Ecto neural progenitor cell (in vitro differentiated cells): Measurements from ENCODE around the gene PHF12.
"Not testable (repeated sequence)": the region's sequence is repeated elsewhere in the genome, so short reads cannot be mapped to it uniquely, and the experiment has no call there.

Source experiments
- DNase-seq: peaks from one replicate; pipeline ENCODE4 v3.0.0-alpha.2; 2018; ENCODE audit warnings: low spot score

PHF12 gene

DNA sequence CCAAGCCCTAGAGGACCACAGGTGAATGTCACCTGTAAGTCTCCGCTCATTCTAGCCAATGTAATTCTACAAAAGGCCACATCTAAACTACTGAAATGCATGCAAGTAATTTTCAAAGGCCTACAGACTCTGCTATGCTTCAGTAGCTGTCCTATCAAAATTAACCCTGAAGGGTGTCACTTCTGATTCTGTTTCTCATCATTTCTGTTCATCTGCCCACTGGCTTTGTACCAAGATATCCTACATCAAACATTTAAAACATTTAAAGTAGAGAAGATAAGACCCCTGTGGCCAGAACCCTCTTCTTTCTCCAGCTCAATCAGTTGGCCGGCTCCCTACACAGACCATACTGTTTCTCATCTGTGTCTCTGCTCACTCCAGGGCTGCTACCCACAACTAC, 21.5 kb downstream of the PHF12 start:
- DNase-seq = no peak

DNA sequence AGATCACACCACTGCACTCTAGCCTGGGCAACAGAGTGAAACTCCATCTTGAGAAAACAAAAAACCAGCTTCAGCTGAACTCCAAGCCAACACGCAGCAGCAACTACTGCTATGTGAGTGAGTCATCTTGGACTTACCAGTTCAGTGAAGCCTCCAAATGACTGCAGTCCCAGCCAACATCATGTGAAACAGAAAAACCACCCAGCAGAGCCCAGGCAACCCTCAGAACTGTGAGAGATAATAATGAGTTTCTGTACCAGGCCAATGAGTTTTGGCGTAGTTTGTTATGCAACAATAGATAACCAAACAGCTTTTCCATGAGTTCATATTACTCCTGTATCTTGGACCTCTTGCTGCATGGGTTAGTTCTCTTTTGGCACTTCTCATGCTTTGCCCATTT, 23.3 kb downstream of the PHF12 start:
- no peak for DNase-seq

DNA sequence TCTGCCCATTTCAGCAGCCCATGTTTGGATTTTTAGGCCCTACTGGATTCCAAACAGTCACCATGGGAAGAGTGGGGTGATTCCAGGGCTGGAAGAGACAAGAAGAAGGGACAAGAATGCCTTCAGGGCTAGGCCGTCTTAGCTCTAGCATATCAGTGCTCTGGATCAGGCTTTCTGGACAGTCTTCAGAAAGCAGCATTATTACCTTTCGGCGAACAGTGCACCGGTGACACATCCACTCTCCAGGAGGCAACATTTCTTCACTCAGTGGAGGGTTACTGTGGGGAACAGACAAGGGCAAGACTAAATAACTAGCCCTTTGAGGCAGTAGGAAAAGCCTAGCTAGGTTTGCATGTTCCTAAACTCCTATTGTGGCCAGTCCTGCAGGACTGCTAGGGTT, 24.5 kb downstream of the PHF12 start:
- DNase-seq = no peak

DNA sequence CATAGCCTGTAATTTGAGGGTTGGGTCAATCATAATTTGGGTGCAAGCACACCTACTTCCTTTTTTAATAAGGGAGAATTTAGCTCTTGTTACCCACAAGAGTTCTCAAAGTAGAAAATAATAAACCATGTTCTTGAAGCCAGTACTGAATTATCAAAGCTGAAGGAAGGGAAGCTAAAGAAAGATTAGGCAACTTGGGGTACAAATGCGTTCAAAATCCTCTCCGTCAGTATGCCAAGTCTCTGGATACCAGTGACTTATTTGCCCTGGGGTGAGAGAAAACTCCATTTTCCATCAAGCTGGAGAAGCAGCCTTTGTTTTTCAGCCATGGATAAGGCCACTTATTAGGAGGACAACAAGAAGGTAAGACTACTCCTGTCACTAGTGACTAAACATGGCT, 25.0 kb downstream of the PHF12 start:
- no peak for DNase-seq

DNA sequence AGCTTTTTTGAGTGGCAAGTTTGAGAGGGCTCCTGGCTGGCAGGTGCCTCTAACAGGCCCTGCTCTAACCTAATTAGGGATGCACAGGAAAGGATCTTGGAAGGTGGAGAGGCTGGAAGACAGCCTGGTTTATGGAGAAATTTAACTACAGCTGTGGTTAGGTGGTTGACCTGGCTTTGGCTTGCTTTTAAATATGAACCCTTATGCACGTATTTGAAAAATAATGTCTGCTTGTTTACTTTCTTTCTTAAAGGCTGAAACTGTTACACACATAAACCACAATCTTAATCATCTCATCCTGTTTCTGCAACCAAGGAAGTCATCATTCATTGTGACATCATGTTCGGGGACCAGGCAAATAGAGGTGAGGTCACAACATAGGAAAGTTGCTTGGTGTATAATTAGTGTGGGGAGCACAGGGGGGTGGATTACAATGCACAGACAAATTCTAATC, 25.4 kb downstream of the PHF12 start:
- no peak for DNase-seq

DNA sequence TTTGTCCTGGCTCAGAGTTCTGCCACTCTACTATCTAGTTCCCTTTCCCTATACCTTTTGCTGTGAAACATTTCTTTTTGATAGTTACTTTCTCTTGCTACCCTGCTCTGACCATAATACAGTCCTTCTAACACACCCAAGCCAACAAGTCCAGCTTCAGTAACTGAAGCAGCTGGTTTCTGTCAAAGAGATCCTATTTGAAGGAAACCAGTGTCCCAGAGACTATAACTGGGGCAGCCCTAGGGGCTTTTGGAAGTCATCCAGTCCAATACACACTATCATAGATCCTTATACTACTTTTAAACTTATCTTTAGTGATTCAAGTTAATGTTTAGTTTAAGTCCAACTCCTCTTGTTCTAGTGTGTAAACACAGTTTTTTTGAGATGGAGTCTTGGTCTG, 31.1 kb downstream of the PHF12 start:
- DNase-seq = no peak

DNA sequence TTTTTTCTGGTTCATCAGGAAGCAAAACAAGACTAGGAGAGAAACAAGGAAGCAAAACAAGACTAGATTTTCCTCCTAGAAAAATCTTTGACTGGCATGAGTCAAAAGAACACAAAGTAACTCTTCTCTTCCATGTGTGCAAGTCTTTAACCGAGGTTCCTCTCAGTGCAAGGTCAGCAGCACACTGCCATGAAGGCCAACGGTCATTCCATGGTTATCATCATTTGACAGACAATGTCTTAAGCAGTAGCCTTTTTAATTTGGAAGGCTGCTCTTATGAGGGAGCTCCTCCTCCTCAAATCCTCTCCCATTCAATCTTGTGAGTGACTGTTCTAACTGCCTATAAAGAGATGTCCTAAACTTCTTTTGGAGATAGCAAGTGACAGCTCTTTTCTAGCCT, 33.0 kb downstream of the PHF12 start:
- no peak for DNase-seq

DNA sequence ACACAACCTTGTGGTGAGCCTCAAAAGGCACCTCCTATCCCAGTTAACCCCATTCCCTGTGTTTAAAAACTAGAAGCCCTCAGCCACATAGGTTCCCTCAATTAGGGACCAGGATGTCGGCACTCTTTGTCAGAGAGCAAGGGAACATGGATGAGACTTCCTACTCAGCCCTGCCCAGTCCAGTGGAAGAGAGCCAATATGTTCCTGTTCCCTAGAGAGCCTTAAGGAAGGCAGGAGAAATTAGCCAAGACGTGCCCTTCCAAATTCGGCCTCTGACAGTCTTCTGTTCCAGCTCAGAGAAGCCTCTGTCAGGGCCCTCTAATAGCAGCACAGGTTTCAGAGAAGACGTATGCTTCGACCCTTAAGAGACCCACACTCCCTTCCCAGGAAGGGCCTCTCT, 33.9 kb downstream of the PHF12 start:
- DNase-seq = no peak

DNA sequence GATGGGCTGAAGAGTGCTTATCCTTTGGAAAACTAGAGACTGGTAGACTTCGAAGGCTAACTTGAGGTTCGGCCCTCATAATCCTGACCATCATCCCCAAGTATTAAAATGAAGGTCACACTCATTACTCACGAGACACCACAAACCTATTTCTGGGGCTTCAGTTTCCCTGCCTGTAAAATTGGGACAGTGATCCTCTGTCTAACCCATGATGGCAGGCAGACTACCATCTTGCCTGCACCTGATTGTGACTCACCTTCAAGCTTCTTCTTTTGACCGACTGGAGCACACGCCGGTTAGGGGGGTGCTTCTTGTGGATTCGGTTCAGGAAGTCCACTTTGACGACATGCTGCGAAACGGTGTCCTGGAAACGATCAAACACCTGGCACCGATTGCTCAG, 34.3 kb downstream of the PHF12 start:
- DNase-seq = no peak

DNA sequence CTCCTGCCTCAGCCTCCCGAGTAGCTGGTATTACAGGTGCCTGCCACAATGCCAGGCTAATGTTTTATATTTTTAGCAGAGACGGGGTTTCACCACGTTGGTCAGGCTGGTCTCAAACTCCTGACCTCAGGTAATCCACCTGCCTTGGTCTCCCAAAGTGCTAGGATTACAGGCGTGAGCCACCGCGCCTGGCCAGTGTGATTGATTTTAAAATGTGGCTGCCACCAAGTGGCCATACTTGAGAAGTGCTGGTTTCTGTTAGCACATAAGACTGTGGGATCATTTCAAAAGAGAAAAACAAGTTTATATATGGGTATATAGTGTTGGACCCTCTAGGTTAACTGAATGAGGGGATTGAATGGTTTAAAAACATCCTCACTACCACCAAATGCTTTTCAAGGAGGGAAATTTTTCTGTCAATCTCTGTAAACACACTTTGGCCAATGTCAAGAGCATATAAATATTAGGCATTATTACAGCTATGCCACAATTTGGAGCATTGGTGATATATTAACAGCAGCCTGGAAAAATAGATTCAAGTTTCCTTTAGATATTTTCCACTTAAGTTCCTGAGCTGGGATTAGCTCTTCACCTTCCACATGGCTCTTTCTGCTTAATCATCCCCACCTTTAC, 34.9 kb downstream of the PHF12 start:
- no peak for DNase-seq

DNA sequence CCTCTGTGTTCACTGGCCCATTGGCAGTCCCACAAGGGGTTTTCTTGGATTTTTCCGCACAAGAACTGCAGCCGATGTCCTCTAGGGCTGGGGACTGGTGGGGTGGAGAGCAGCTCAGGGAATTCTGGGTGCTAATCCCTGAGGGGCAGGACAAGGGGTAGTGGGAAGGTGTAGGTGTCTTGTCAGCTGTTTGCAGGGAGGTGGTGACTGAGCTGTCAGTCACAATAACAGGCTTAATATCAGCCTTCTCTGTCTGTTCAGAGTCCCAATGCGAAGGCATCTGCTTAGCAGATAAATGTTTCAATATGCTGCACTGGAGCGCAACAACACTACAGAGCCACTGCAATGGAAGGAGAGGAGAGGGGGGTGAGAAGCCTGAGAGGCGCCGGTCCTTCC, 38.4 kb downstream of the PHF12 start:
- no peak for DNase-seq

DNA sequence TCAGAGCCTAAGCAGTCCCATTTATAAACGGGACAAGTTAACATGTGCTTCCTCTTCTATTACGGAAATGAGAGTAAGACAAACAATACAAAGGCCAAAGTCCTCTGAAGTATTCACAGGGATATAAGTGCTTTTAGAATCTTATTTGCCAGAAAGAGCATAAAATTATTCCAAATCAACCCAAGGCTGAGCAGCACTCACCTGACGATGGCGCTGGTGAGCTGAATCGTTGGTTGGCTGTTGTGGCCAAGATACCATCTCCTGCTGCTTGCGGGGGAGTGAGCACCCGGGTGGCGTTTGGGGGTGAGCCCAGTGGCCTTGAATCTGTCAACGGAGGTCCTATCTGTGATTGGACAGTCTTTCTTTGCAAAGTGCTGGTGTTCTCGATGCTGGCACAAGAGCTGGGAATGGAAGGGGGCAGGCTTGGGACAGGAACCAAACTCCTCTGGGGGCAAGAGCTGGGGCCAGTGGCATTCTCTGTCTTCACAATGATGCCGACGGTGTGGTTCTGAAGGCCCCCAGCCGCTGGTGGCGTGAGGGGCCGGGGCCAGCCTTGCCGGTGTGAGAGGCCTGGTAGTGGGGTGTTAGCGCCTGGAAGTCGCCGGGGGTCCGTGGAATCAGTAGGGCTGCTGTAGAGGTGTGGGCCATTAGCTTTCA, 38.9 kb downstream of the PHF12 start:
- no peak for DNase-seq

DNA sequence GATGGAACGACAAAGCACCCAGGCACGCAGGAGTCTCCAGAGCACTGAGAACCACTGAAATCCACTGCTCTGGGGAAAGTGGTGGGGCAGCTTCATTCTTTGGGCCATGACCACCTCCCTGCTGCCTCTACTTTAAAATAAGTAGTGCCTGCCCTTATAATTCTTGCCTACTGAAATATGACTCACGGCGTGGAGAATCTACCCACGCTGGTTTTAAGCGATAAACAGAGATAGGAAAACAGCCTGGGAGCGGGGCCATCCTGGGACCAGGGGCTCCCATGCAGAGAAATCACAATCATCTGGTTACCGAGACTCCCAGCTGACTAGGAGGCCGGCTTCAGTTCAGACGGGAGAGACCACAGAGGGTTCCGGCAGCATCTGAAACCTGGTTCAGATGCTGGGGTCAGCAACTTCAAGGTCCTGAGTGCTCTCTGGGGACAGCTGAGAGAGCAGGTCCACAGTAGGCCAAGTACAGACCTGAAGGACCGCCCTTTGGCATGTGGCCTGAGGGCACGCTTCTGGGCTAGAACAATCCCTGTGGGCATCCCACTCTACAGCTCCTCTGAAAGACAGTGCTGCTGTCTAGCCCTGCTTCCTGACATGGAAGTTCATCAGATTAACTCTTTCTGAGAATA, 39.8 kb downstream of the PHF12 start:
- DNase-seq = no peak

DNA sequence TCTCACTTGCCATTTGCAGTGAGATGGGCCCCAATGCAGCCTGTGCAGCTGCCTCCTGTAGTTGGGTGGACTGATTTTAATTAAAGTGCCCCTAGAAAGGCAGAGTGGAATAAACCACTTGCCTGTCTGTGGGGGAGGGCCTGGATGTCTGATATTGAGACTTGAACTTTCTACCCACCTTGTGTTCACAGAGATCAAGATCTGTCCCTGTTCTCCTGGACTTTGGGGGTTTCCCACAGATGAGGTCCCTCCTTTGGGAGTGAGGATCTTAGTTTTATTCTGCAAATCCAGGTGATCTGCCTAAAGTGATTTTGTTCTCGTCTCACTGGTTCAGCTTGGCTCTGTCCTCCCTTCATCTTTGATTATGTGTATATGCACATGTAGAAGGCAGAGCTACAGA, 40.8 kb downstream of the PHF12 start:
- DNase-seq = no peak

DNA sequence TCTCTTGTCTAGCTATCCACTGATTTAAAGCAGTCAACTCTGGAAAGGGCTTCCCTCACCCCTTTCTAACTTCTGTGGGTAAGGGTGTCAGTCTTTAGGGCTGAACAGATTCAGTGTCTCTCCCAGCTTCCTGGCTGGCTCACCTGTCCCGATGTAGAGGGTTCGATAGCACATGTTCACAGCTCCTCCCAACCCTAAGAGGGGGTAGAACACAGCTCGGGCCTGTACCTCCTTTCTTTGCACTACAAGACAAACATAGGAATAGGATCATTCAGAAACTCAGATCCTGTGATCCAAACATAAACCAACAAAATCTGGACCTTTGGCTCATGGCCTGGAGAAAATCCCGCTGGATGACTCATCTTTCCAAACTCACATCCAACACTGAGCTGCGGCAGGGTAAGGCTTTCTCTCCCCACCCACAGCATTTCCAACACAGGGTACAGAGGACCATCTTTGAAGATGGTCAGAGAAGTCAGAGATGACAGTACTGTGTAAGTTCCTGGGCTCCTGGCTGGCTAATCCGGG, 42.6 kb downstream of the PHF12 start:
- no peak for DNase-seq

DNA sequence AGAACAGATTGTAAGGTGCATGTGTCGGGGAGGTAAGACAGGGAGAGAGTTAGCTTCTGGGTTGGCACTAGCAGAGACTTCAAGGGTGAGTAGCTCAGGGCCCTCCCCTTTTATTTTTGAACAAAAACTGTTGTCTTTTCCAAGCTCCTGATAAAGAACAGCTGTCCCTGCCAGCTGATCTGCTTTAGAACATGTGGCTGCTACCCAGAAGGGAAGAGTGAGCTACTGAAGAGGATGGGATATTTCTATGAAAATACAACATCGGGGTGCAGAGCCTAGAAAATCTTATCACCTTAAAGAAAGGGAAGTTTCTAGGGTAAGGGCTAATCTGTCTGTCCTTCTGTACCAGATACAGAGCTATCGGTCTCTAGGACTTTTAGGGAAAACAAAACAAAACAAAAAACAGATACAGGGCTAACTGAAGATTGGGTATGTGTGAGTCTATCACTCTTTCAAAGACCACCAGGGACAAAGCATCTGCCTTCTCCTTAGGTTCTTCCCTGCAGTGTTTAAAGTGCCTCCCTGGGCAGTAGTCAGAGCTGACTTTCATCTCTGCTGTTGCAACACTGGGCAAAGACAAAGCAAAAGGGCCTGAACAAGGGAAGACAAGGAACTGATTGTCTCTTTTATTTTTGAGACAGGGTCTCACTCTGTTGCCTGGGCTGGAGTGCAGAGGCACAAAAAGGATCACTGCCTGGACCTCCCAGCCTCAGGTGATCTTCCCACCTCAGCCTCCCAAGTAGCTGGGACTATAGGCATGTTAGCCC, 43.4 kb downstream of the PHF12 start:
- no peak for DNase-seq

DNA sequence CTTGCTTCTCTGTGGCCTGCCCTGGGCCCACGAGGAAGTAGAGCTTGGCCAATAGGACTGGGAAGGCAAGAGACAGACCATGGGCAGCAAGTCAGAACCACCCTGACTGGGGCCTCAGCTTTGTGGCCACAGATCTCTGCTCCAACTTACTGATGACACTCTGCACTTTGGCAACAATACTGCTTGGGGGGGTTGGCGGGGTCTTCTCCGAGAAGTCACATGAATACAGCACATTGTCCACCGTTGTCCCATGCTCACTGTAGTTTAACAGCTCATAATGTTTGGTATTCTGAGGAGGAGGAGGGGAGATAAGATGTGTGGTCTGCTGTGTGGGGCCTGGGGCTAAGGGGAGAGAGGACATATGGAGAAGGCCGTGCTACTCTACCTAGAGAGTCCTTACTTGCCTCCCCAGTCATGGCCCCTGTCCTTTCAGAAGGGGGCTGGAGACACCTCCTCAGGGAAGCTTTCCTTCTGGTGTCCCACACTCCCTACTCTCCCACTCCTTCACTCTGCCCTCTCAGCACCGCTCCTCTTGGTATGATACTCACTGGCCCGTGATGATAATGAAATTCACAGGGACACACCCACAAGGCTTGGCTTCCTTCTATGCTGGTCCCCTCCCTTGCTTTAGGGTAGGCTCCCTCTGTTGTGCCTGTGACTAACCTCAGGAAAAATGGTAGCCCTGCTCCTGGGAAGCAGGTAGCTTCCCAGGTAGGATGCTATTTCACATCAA, 44.4 kb downstream of the PHF12 start:
- DNase-seq = no peak

DNA sequence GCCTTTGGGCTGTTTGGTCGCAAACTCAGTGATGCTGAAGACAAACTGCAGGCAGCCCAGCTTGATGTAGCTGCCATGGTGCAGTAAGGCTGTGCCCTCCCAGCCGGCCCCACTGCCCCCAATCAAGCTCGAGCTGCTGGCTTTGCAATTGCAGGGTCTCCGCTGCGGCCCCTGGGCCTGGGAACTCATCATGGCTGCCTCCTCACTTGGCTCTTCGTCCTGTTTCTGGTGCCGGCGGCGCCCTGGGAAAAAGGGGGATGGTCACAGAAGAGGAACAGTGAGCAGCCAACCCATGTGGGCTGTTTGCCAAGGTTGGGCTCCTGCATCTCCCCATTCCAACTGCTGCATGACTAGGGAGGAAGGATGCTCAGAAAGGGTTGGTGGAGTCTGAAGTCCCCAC, 45.0 kb downstream of the PHF12 start:
- DNase-seq = no peak

DNA sequence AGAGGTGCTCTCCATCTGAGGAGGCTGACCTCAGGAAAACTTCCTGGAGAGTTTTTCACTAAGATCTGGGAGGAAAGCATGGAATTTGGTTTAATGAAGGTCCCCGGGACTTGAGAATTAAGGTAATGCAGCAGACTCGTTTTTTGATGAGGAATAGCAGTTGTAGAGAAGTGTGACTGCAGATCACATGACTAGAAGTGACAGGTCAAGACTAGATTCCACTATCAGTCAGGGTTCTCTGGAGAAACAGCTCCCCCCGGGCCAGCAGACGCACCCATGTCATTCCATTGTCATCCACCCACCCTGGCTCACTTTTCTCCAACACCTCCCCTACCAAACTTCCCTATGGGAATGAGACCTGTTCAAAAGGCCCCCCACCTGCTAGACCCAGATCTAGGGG, 46.5 kb downstream of the PHF12 start:
- no peak for DNase-seq

DNA sequence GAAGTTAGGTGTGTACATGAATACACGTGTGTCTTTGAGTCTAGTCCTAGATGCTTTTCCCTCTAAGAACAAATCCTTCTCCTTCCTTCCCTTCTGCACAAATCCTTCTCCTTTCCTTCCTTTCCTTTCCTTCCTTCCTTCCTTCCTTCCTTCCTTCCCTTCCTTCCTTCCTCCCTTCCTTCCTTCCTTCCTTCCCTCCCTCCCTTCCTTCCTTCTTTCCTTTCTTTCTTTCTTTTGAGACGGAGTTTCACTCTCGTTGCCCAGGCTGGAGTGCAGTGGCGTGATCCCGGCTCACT, 47.8 kb downstream of the PHF12 start:
- not testable (repeated sequence) for DNase-seq

DNA sequence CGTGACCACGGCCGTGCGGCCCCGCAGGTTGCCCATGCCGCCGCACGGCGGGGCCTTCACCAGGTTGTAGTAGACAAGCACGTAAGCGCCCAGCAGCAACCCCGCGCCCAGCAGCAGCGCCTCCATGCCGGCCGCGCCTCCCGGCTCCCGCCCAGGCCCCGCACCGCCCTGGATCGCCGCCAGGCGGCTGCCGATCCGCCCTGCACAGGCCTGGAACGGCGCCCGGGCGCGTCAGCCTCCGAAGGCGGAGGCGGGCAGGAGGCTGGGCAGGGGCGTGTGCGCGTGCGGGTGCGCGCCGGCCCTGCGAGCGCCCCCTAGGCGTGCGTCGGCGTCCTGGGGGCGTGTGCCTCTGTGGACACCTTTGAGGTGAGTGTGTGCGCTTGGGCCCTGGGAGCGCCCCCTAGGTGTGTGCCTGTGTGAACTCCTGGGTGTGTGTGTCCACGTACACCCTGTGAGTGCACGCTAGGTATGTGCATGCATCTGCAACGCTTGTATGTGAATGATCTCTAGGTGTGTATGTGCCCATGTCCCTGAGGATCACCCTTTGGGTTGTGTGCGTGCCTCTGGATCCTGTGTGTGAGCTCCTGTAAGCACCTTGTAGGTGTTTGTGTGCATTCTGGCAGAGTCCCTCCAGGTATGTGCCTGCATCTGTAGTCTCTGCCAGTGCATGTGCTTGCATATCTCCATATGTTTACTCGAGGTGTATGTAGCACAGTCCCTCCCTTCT, 48.3 kb downstream of the PHF12 start, which contains the start of gene DHRS13:
Gene DHRS13, minus strand, starts transcription at position 261 of the 727 bp plus-strand sequence. Its CDS starts 135 bp downstream, at position 126.
- peak; percentile 98 for DNase-seq
